Measurements from ENCODE around the gene PPP2R1A. TPM values are rescaled to one million over a fixed set of nuclear protein-coding genes. Genes with fewer than 3 reads are reported as not detected.

PPP2R1A gene
- total RNA-seq, 2 donors from 2014 or later: 273 to 378 TPM

- Histone ChIP-seq H3K9me3 (no peaks in the 10 kb centered on the region), H3K9ac (ENCODE audit: low read depth in 2 of 2, low read length in 2 of 2) (no peak overlapping the region), H3K36me3 (peaks cover 53% of the 10 kb centered on the region), H3K4me3 (no peak overlapping the region), H3K27me3 (no peaks in the 10 kb centered on the region), H3K4me1 (no peaks in the 10 kb centered on the region), H3K27ac (no peak overlapping the region)
- no peak for DNase-seq
- TF ChIP-seq, protein P1, sequence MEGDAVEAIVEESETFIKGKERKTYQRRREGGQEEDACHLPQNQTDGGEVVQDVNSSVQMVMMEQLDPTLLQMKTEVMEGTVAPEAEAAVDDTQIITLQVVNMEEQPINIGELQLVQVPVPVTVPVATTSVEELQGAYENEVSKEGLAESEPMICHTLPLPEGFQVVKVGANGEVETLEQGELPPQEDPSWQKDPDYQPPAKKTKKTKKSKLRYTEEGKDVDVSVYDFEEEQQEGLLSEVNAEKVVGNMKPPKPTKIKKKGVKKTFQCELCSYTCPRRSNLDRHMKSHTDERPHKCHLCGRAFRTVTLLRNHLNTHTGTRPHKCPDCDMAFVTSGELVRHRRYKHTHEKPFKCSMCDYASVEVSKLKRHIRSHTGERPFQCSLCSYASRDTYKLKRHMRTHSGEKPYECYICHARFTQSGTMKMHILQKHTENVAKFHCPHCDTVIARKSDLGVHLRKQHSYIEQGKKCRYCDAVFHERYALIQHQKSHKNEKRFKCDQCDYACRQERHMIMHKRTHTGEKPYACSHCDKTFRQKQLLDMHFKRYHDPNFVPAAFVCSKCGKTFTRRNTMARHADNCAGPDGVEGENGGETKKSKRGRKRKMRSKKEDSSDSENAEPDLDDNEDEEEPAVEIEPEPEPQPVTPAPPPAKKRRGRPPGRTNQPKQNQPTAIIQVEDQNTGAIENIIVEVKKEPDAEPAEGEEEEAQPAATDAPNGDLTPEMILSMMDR (IDR thresholded peaks at IDR 0.05): no peak
- intact Hi-C loops (cut with DNase I): no loop called here
Measured at GRCh38 chr19:52217576-52217975, 27.7 kb downstream of the PPP2R1A start.

DNA sequence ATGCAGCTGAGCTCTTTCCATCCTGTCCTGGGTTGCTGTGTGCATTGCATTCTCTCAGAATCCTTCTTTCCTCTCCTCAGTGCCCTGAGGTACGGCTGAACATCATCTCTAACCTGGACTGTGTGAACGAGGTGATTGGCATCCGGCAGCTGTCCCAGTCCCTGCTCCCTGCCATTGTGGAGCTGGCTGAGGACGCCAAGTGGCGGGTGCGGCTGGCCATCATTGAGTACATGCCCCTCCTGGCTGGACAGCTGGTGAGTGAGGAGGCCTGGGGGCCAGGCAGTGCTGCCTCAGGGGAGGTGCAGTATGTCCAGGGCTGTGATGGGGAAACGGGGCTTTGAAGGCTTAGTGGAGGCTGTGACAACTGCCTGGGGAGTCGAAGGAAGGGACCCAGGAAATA, 29.8 kb downstream of the PPP2R1A start:
- H3K4me3 ChIP-seq: no peak overlapping the region
- H3K9ac ChIP-seq (ENCODE audit: low read depth in 2 of 2, low read length in 2 of 2): no peak overlapping the region

DNA sequence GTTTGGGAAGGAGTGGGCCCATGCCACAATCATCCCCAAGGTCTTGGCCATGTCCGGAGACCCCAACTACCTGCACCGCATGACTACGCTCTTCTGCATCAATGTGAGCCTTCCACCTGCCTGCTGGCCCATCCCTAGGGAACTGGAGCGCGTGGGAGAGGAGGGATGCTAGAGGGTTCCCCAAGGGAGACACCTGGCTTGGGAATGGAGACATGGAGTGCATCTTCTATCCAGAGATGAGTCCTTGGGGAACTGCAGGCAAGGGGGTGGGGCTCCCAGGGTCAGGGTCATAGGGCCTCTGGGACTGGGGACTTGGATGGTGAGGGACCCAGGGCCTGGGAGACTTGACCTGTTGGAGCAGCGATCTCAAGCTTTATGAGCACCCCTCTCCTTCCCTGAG, 31.2 kb downstream of the PPP2R1A start:
- DNase-seq: no peak
- Histone ChIP-seq H3K9me3 (no peaks in the 10 kb centered on the region), H3K4me1 (no peaks in the 10 kb centered on the region), H3K27me3 (no peaks in the 10 kb centered on the region), H3K36me3 (peaks cover 48% of the 10 kb centered on the region), H3K9ac (ENCODE audit: low read depth in 2 of 2, low read length in 2 of 2) (no peak overlapping the region), H3K4me3 (no peak overlapping the region), H3K27ac (no peak overlapping the region)
- TF ChIP-seq, protein P1 (IDR thresholded peaks at IDR 0.05): no peak
- intact Hi-C loops (cut with DNase I): no loop called here

More for the DNA sequence above, 29.8 kb downstream of the PPP2R1A start:
- DNase-seq: no peak
- no peak overlapping the region for H3K27ac ChIP-seq
- H3K9me3 ChIP-seq: no peaks in the 10 kb centered on the region
- TF ChIP-seq, protein P1 (IDR thresholded peaks at IDR 0.05): no peak
- no peaks in the 10 kb centered on the region for H3K27me3 ChIP-seq
- H3K4me1 ChIP-seq: no peaks in the 10 kb centered on the region
- peaks cover 36% of the 10 kb centered on the region for H3K36me3 ChIP-seq
- intact Hi-C loops (cut with DNase I): no loop called here

GRCh38 chr19:52221831-52222375, 32.1 kb downstream of the PPP2R1A start:
- Histone ChIP-seq H3K9me3 (no peaks in the 10 kb centered on the region), H3K9ac (ENCODE audit: low read depth in 2 of 2, low read length in 2 of 2) (no peak overlapping the region), H3K27me3 (no peaks in the 10 kb centered on the region), H3K36me3 (peaks cover 43% of the 10 kb centered on the region), H3K4me3 (no peak overlapping the region), H3K27ac (no peak overlapping the region), H3K4me1 (no peaks in the 10 kb centered on the region)
- TF ChIP-seq, protein P1 (IDR thresholded peaks at IDR 0.05): no peak
- DNase-seq: no peak
- intact Hi-C loops (cut with DNase I): no loop called here

- H3K9ac ChIP-seq (ENCODE audit: low read depth in 2 of 2, low read length in 2 of 2): no peak overlapping the region
- no peaks in the 10 kb centered on the region for H3K4me1 ChIP-seq
- H3K9me3 ChIP-seq: no peaks in the 10 kb centered on the region
- no peak for DNase-seq
- TF ChIP-seq, protein P1 (IDR thresholded peaks at IDR 0.05): no peak
- peaks cover 34% of the 10 kb centered on the region for H3K36me3 ChIP-seq
- H3K27me3 ChIP-seq: no peaks in the 10 kb centered on the region
- no peak overlapping the region for H3K4me3 ChIP-seq
- intact Hi-C loops (cut with DNase I): no loop called here
- H3K27ac ChIP-seq: no peak overlapping the region
Measured at GRCh38 chr19:52224211-52224610, 34.4 kb downstream of the PPP2R1A start.
